Endothelial cell (in vitro differentiated cells): ENCODE data around the gene ADAMTS2. TPM values are rescaled to one million over a fixed set of nuclear protein-coding genes. Genes with fewer than 3 reads are reported as not detected.

Experiments
- DNase-seq: peaks from one replicate; pipeline ENCODE4 v3.0.0; 2021; ENCODE audit warnings: low spot score
- H3K27ac Mint-ChIP-seq: one replicate; pipeline ENCODE4 v1.8.0; 2021; ENCODE audit warnings: mixed read lengths, inconsistent platforms; ENCODE audit not compliant: unreplicated experiment
- H3K27me3 Mint-ChIP-seq: one replicate; pipeline ENCODE4 v1.8.0; 2021; ENCODE audit warnings: mild to moderate bottlenecking, moderate library complexity, mixed read lengths, inconsistent platforms; ENCODE audit not compliant: unreplicated experiment
- H3K36me3 Mint-ChIP-seq: one replicate; pipeline ENCODE4 v1.8.0; 2021; ENCODE audit warnings: mild to moderate bottlenecking, low read depth, mixed read lengths, inconsistent platforms; ENCODE audit not compliant: unreplicated experiment
- H3K4me1 Mint-ChIP-seq: one replicate; pipeline ENCODE4 v1.8.0; 2021; ENCODE audit warnings: mild to moderate bottlenecking, mixed read lengths, inconsistent platforms; ENCODE audit not compliant: unreplicated experiment
- H3K4me3 Mint-ChIP-seq: one replicate; pipeline ENCODE4 v1.8.0; 2021; ENCODE audit warnings: mild to moderate bottlenecking, mixed read lengths, inconsistent platforms; ENCODE audit not compliant: unreplicated experiment
- H3K9me3 Mint-ChIP-seq: one replicate; pipeline ENCODE4 v1.8.0; 2021; ENCODE audit warnings: mixed read lengths, inconsistent platforms; ENCODE audit not compliant: unreplicated experiment
- CTCF ChIP-seq: fragments of 200-600 bp; sonication (generic); IDR thresholded peaks from one replicate; pipeline ENCODE4 v1.5.0; 2021; ENCODE audit warnings: antibody characterized with exemption; ENCODE audit not compliant: unreplicated experiment
- total RNA-seq: library from RNA; stranded (reverse); fragmentation: NEBNext Ultra II Directional; extraction: Animal tissue kit (Norgen Biotek cat#: 25700); gene quantifications from one replicate; pipeline ENCODE4 v1.2.1, GENCODE V29; 2021; ENCODE audit not compliant: unreplicated experiment

The ADAMTS2 gene
- total RNA-seq, 1 donor from 2014 or later: 1.5 TPM

GRCh38 chr5:179137643-179138567 lies 207.4 kb downstream of the ADAMTS2 start:
- peaks cover 4% of the 10 kb centered on the region for H3K36me3 Mint-ChIP-seq
- TF ChIP-seq CTCF: no peak
- peaks cover 4% of the 10 kb centered on the region for H3K27me3 Mint-ChIP-seq
- peaks cover 17% of the 10 kb centered on the region for H3K4me1 Mint-ChIP-seq
- peaks cover 5% of the 10 kb centered on the region for H3K9me3 Mint-ChIP-seq
- no peak overlapping the region for H3K27ac Mint-ChIP-seq
- DNase-seq: no peak
- no peak overlapping the region for H3K4me3 Mint-ChIP-seq

- peaks cover 9% of the 10 kb centered on the region for H3K4me1 Mint-ChIP-seq
- DNase-seq: no peak
- TF ChIP-seq CTCF: no peak
- no peak overlapping the region for H3K27ac Mint-ChIP-seq
- H3K9me3 Mint-ChIP-seq: peaks cover 5% of the 10 kb centered on the region
- H3K36me3 Mint-ChIP-seq: peaks cover 8% of the 10 kb centered on the region
- H3K27me3 Mint-ChIP-seq: peaks cover 6% of the 10 kb centered on the region
- no peak overlapping the region for H3K4me3 Mint-ChIP-seq
These were observed 208.1 kb downstream of the ADAMTS2 start for GRCh38 chr5:179137016-179137642.

- Mint-ChIP-seq H3K36me3 (peaks cover 8% of the 10 kb centered on the region), H3K4me3 (peak overlapping the region; percentile 62), H3K4me1 (peaks cover 9% of the 10 kb centered on the region), H3K27ac (no peak overlapping the region), H3K9me3 (peaks cover 5% of the 10 kb centered on the region), H3K27me3 (peaks cover 9% of the 10 kb centered on the region)
- no peak for DNase-seq
- no peak for TF ChIP-seq CTCF
These were observed 209.6 kb downstream of the ADAMTS2 start for GRCh38 chr5:179135441-179136215.

GRCh38 chr5:179135006-179135405 lies 210.3 kb downstream of the ADAMTS2 start:
- Mint-ChIP-seq H3K36me3 (peaks cover 8% of the 10 kb centered on the region), H3K9me3 (peaks cover 5% of the 10 kb centered on the region), H3K27ac (no peak overlapping the region), H3K4me3 (peak overlapping the region; percentile 62), H3K4me1 (peaks cover 3% of the 10 kb centered on the region), H3K27me3 (peaks cover 9% of the 10 kb centered on the region)
- no peak for DNase-seq
- no peak for TF ChIP-seq CTCF
